Calu3 (cell line): ENCODE results near the gene UNKL. TPM values are rescaled to one million over a fixed set of nuclear protein-coding genes. Genes with fewer than 3 reads are reported as not detected.

Experiments used
- BruUV-seq: library from RNA; stranded (reverse); fragments of 400-500 nt; replicated peaks from 2 replicates; lab custom pipeline; 2021; lab: Mats Ljungman, UMichigan
- CTCF ChIA-PET: fragments of 300-600 bp; sonication (Branson Sonifier 250); formaldehyde crosslinking; loops from one replicate; lab custom pipeline; 2022; ENCODE audit warnings: antibody characterized with exemption; lab: Charles Lee
- DNase-seq: peaks from one replicate; pipeline ENCODE4 v3.0.0; 2022
- H3K27ac Mint-ChIP-seq: one replicate; pipeline ENCODE4 v1.8.0; 2022; ENCODE audit warnings: mixed read lengths; ENCODE audit not compliant: unreplicated experiment
- H3K27me3 Mint-ChIP-seq: one replicate; pipeline ENCODE4 v1.8.0; 2022; ENCODE audit warnings: mixed read lengths; ENCODE audit not compliant: unreplicated experiment
- H3K36me3 Mint-ChIP-seq: one replicate; pipeline ENCODE4 v1.8.0; 2022; ENCODE audit warnings: mild to moderate bottlenecking, moderate library complexity, mixed read lengths; ENCODE audit not compliant: insufficient read depth, unreplicated experiment
- H3K4me1 Mint-ChIP-seq: one replicate; pipeline ENCODE4 v1.8.0; 2022; ENCODE audit warnings: mild to moderate bottlenecking, low read depth, mixed read lengths; ENCODE audit not compliant: unreplicated experiment
- H3K4me3 Mint-ChIP-seq: one replicate; pipeline ENCODE4 v1.8.0; 2022; ENCODE audit warnings: mild to moderate bottlenecking, low read depth, moderate library complexity, mixed read lengths; ENCODE audit not compliant: unreplicated experiment
- H3K9me3 Mint-ChIP-seq: one replicate; pipeline ENCODE4 v1.8.0; 2022; ENCODE audit warnings: low read depth, mixed read lengths; ENCODE audit not compliant: unreplicated experiment
- intact Hi-C: fragments of 100-400 bp; cut with micrococcal nuclease; formaldehyde crosslinking; loops from one replicate; pipeline ENCODE4 v1.10.0; 2022; ENCODE audit not compliant: unreplicated experiment
- total RNA-seq: library from RNA; stranded (reverse); gene quantifications from 2 replicates; pipeline ENCODE4 v1.2.3, GENCODE V29; 2022
- TF ChIP-seq, protein P1 (sequence below): fragments of 200-600 bp; IDR thresholded peaks from one replicate; pipeline ENCODE4 v1.8.0; 2022; ENCODE audit warnings: antibody characterized with exemption; ENCODE audit not compliant: unreplicated experiment

The UNKL gene
- total RNA-seq, 1 experiment from 2014 or later = 35.5 TPM

DNA sequence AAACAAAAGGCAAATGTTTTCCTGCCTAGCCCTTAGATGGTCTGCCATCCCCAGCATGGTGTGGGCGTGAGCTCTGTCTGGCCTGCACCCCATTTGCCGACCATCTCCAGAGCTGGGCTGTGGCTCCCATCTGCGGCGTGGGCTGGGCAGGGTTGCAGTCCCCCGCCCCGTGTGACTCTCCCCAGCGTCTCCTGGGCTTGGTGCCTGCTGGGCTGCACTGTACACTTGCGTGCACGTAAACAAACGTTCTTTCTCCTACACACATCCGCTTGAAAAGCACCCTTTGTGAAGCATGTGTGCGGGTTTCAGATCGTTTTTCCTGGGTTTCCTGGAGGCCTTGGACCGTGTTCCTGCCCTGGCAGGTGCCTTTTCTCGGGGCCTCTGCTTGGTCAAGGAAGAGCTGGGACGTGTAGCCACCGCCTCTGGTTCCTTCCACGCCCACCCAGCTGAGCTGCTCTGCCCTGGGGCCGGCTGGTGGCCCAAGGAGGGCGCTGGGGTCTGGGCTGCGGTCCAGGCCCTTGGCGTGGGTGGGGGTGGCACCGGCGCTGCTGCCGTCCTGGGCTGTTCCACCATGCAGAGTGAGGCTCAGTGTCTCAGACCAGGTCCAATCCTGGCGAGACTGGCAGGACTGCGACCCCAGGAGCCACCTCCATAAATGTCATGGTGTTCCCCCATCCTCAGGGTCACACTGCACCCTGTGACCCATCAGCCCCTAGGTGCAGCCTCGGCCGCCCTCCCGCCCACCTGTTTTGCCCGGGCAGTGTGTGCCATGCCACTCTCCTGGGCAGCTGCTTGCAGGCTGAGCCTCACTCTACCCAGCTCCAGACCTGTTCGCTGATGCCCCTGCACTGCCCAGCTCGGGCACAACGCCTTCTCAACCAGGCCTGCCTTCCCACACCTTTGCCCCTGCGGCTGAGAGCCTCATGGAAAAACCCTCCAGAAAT is 90.9 kb downstream of the UNKL start:
- H3K36me3 Mint-ChIP-seq = peaks cover 83% of the 10 kb centered on the region
- H3K27ac Mint-ChIP-seq = no peak overlapping the region
- no peaks in the 10 kb centered on the region for H3K9me3 Mint-ChIP-seq
- CTCF ChIA-PET = no interaction called here
- no TSS peak for BruUV-seq
- H3K27me3 Mint-ChIP-seq = no peaks in the 10 kb centered on the region
- intact Hi-C loops = no loop called here
- TF ChIP-seq, protein P1, sequence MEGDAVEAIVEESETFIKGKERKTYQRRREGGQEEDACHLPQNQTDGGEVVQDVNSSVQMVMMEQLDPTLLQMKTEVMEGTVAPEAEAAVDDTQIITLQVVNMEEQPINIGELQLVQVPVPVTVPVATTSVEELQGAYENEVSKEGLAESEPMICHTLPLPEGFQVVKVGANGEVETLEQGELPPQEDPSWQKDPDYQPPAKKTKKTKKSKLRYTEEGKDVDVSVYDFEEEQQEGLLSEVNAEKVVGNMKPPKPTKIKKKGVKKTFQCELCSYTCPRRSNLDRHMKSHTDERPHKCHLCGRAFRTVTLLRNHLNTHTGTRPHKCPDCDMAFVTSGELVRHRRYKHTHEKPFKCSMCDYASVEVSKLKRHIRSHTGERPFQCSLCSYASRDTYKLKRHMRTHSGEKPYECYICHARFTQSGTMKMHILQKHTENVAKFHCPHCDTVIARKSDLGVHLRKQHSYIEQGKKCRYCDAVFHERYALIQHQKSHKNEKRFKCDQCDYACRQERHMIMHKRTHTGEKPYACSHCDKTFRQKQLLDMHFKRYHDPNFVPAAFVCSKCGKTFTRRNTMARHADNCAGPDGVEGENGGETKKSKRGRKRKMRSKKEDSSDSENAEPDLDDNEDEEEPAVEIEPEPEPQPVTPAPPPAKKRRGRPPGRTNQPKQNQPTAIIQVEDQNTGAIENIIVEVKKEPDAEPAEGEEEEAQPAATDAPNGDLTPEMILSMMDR = no peak
- H3K4me1 Mint-ChIP-seq = no peaks in the 10 kb centered on the region
- H3K4me3 Mint-ChIP-seq = no peak overlapping the region
- DNase-seq = no peak

DNA sequence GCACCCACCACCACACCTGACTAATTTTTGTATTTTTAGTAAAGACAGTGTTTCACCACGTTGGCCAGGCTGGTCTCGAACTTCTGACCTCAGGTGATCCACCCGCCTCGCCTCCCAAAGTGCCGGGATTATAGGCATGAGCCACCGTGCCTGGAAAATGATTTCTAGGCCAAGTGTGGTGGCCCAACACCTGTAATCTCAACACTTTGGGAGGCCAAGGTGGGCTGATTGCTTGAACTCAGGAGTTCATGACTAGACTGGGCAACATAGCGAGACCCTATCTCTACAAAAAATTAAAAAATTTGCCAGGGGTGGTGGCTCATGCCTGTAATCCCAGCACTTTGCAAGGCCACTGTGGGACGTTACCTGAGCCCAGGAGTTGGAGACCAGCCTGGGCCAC is 92.1 kb downstream of the UNKL start:
- DNase-seq = no peak
- BruUV-seq = no TSS peak
- Mint-ChIP-seq H3K27ac (no peak overlapping the region), H3K27me3 (no peaks in the 10 kb centered on the region), H3K4me1 (no peaks in the 10 kb centered on the region), H3K36me3 (peaks cover 89% of the 10 kb centered on the region), H3K9me3 (no peaks in the 10 kb centered on the region), H3K4me3 (no peak overlapping the region)
- intact Hi-C loops = no loop called here
- CTCF ChIA-PET = no interaction called here
- TF ChIP-seq, protein P1 = no peak

DNA sequence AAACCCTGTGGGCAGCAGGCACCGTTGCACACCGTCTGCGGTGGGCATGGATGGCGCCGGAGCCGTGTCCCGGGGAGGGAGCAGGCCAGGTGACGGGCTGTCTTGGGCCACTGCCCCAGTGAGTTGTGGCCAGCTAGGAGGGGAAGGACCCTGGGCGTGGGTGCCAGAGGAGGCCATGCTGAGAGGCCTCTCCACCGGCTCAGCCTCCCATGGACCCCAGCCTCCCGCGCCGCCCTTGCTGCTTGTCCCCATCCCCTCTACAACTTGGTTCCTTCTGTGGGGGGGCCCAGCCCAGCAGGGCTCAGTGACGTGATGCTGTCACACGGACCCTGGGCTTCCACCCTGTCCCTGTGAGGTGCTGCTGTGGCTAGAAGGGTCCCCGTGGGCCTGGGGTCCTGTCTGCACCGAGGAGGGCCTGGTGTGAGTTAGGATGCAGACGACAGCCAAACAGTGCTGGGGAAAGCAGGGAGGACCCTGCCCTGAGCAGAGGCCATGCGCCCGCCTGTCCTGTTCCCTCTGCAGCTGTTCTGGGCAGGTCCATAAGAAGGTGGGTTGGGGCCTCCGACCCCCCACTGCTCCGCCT is 93.8 kb downstream of the UNKL start:
- H3K36me3 Mint-ChIP-seq = peaks cover 92% of the 10 kb centered on the region

DNA sequence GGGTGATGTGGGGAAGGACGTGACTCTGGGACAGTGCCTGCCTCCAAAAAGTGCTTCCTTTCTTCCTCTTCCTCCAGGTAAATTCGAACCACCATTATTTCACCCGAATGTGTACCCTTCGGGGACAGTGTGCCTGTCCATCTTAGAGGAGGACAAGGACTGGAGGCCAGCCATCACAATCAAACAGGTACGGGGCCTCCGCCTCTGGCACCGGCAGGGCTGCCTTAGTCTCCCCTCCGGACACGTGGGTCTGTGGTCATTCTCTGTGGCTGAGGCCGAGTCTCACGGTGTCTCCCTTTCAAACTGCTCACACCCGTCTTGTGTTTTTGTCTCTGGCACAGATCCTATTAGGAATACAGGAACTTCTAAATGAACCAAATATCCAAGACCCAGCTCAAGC is 94.4 kb downstream of the UNKL start:
- Mint-ChIP-seq H3K4me1 (no peaks in the 10 kb centered on the region), H3K27ac (no peak overlapping the region), H3K36me3 (peaks cover 92% of the 10 kb centered on the region), H3K27me3 (no peaks in the 10 kb centered on the region), H3K9me3 (no peaks in the 10 kb centered on the region), H3K4me3 (no peak overlapping the region)
- DNase-seq = no peak
- intact Hi-C loops = no loop called here
- CTCF ChIA-PET = no interaction called here
- TF ChIP-seq, protein P1 = no peak
- BruUV-seq = no TSS peak

More for the DNA sequence above, 93.8 kb downstream of the UNKL start:
- CTCF ChIA-PET = no interaction called here
- no peaks in the 10 kb centered on the region for H3K4me1 Mint-ChIP-seq
- no peak overlapping the region for H3K27ac Mint-ChIP-seq
- BruUV-seq = no TSS peak
- H3K9me3 Mint-ChIP-seq = no peaks in the 10 kb centered on the region
- no peak for DNase-seq
- TF ChIP-seq, protein P1 = no peak
- intact Hi-C loops = no loop called here
- H3K4me3 Mint-ChIP-seq = no peak overlapping the region
- H3K27me3 Mint-ChIP-seq = no peaks in the 10 kb centered on the region
